BE2C (cell line): ENCODE data around the gene ZRANB1.

ENCODE experiments used
- DNase-seq: peaks from one replicate; pipeline ENCODE4 v3.0.0-alpha.2; 2020
- H3K27me3 ChIP-seq: fragments of 250-450 bp; sonication (Bioruptor Pico); 2 replicates; pipeline ENCODE4 v1.5.1; 2020; ENCODE audit warnings: mild to moderate bottlenecking
- H3K36me3 ChIP-seq: fragments of 250-450 bp; sonication (Bioruptor Pico); 2 replicates; pipeline ENCODE4 v1.5.1; 2020; ENCODE audit warnings: mild to moderate bottlenecking
- H3K4me1 ChIP-seq: fragments of 250-450 bp; sonication (Bioruptor Pico); 2 replicates; pipeline ENCODE4 v1.5.1; 2020
- H3K4me3 ChIP-seq: 2 replicates; pipeline ENCODE4 v1.5.1; 2011; ENCODE audit warnings: low read depth, low read length
- H3K9me3 ChIP-seq: fragments of 250-450 bp; sonication (Bioruptor Pico); 2 replicates; pipeline ENCODE4 v1.5.1; 2020
- TF ChIP-seq, protein P1 (sequence below): IDR thresholded peaks from 2 replicates; pipeline ENCODE4 v1.5.1; 2012; ENCODE audit warnings: mild to moderate bottlenecking, low read depth, low read length

ZRANB1 gene

DNA sequence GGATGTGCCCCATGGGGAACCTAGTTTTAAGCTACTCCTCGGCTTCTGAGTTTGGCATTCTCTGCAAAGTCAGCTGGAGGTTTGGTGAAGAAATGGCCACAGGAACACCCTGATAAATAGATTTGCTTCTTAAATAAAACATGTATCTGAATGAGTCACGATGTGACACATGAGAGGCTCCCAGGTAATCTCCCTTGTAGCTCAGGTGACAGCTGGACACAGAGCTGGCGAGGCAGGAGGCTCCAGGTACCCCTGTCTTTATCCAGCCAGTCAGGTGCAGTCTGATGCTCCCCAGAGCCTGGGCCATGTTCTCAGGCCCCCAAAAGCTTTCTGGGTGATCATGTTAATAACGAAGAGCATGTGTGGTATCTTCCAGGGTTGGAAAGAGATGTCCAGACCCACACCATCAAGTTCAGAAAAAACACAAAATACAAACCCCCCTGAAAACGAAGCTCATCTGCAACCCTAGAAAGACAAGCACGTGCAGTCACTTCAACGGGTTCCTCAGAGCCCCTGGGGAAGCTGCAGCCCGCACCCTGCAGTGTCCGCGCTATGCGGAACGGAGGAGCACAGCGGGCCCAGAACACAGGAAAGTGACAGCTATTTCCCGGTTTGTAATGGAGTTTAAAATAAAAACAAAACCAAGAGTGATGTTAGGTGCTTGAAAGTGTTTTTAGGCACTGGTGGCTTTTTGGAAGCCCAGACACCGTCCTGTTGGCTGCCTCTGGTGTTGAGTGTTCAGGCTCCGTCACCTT, 69.4 kb downstream of the ZRANB1 start:
- Histone ChIP-seq H3K36me3 (peaks cover 19% of the 10 kb centered on the region), H3K27me3 (no peaks in the 10 kb centered on the region), H3K4me1 (peaks cover 21% of the 10 kb centered on the region), H3K9me3 (no peaks in the 10 kb centered on the region), H3K4me3 (no peak overlapping the region)
- DNase-seq: no peak
- TF ChIP-seq, protein P1, sequence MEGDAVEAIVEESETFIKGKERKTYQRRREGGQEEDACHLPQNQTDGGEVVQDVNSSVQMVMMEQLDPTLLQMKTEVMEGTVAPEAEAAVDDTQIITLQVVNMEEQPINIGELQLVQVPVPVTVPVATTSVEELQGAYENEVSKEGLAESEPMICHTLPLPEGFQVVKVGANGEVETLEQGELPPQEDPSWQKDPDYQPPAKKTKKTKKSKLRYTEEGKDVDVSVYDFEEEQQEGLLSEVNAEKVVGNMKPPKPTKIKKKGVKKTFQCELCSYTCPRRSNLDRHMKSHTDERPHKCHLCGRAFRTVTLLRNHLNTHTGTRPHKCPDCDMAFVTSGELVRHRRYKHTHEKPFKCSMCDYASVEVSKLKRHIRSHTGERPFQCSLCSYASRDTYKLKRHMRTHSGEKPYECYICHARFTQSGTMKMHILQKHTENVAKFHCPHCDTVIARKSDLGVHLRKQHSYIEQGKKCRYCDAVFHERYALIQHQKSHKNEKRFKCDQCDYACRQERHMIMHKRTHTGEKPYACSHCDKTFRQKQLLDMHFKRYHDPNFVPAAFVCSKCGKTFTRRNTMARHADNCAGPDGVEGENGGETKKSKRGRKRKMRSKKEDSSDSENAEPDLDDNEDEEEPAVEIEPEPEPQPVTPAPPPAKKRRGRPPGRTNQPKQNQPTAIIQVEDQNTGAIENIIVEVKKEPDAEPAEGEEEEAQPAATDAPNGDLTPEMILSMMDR: no peak

DNA sequence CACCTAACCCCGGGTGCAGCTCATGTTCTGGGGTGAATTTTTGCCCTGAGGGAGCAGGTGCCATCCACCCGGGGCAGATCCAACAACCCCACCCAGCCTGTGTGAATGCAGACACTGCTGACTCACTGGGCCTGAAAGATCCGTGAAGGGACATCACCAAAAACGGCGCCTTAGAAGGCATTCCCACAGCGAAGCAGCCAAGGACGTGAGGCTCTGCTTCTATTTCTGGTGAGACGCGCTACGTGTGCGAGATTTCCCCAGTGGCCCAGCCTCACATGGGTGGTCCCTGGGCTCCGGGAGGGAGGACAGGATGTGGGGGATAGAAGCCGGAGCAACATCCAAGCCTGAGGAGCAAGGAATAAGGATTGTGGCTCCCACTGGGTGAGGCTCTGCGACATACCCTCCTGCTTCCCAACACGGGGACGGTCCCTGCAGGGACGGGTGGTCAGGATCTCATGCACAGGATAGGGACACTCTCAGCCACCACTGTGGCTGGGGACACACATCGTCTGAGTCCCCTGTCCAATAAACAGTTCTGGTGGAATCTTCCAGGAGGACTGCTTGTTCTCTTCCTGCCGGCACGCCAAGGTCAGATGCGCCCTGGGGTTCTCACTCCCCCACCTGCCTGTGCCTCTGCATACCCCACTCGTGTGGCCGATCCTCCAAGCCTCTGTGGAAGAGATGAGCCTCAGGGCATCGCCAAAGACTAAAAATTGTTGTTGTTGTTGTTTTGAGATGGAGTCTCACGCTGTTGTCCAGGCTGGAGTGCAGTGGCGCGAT, 70.2 kb downstream of the ZRANB1 start:
- peaks cover 14% of the 10 kb centered on the region for H3K4me1 ChIP-seq
- H3K27me3 ChIP-seq: no peaks in the 10 kb centered on the region
- peaks cover 24% of the 10 kb centered on the region for H3K36me3 ChIP-seq
- H3K4me3 ChIP-seq: no peak overlapping the region
- TF ChIP-seq, protein P1: no peak
- DNase-seq: no peak
- no peaks in the 10 kb centered on the region for H3K9me3 ChIP-seq

DNA sequence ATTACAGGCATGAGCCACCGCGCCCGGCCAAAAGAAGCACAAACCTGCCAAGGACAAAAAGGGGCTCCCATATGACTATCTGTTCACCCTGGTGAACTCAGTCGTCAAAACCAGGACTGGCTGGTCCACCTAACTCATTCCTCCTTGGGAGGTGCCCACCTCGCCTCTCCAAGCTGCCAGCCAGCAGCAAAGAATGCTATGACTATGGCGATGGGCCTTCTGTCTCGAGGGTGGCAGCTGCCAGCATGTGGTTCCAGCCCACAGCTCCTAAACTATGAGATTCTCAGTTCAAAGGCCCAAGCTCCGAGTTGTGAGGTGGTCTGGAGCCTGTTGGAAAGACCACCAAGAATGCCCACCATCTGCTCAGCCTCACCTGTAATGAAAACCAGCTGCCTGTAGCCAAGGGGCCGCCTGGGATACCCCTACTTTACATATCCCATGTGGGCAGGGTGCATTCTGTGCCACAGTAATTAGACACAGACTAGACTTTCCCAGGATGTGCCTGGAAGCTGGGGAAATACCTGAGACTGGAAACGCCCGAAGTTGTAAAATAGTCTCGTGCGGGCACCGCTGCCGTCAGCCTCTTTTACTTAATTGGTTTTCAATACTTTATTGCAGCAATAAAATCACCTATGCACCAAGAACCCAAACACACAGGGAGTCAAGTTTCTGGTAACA, 71.1 kb downstream of the ZRANB1 start:
- H3K36me3 ChIP-seq: peaks cover 24% of the 10 kb centered on the region
- no peak overlapping the region for H3K4me3 ChIP-seq
- no peak for DNase-seq
- TF ChIP-seq, protein P1: no peak
- no peaks in the 10 kb centered on the region for H3K27me3 ChIP-seq
- peaks cover 8% of the 10 kb centered on the region for H3K4me1 ChIP-seq
- H3K9me3 ChIP-seq: no peaks in the 10 kb centered on the region

DNA sequence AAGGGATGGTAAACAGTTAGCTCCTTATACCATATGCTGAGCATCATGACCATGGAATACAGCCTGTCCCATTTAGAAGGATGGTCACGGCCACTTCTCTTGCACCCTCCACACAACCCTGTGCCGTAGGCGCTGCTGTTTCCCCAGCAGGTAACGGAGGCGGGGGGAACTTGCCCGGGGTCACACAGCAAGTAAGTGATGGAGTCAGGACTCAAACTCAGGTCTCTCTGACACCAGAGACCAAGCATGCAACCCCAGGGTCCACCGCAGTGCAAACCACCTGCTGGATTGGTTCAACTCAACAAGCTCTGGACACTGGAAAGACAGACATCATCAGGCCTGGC, 71.6 kb downstream of the ZRANB1 start:
- no peaks in the 10 kb centered on the region for H3K27me3 ChIP-seq

DNA sequence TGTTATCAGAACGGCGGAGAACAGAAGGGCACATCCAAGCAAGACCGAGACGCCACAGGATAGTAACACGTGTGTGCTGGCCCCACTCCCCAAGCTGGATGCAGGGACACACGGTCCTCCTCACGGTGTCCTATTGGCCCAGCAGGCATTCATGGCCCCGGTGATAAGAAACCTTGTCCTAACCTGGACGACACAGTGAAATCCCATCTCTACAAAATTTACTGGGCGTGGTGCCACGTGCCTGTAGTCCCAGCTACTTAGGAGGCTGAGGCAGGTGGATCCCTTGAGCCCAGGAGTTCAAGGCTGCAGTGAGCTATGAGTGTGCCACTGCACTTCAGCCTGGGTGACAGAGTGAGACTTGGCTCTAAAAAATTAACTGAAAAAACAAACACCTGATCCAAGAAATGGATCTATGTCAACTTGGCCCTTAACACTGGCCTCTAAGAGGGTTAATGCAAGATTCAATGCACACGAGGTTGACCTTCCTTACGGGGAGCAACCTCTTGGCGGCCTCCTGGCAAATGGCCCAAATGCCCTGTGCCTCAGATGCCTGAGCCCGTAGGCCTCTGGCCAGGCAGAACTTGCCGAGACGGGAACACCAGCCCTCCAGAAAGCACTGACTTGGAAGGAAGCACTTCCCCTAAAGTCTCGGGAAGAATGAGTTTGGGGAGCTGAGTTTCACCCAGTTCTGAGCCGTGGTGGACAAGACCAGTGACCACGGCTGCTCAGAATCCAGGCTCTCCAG, 72.3 kb downstream of the ZRANB1 start:
- no peak for DNase-seq
- H3K36me3 ChIP-seq: peaks cover 24% of the 10 kb centered on the region
- no peaks in the 10 kb centered on the region for H3K9me3 ChIP-seq
- TF ChIP-seq, protein P1: no peak
- H3K27me3 ChIP-seq: no peaks in the 10 kb centered on the region
- peaks cover 8% of the 10 kb centered on the region for H3K4me1 ChIP-seq
- H3K4me3 ChIP-seq: no peak overlapping the region

More for the DNA sequence above, 71.6 kb downstream of the ZRANB1 start:
- Histone ChIP-seq H3K9me3 (no peaks in the 10 kb centered on the region), H3K36me3 (peaks cover 24% of the 10 kb centered on the region), H3K4me1 (peaks cover 8% of the 10 kb centered on the region), H3K4me3 (no peak overlapping the region)
- DNase-seq: no peak
- TF ChIP-seq, protein P1: no peak
